CD4-positive, alpha-beta T cell (primary cell): ENCODE data around the gene SYT9. TPM values are rescaled to one million over a fixed set of nuclear protein-coding genes. Genes with fewer than 3 reads are reported as not detected.

Source experiments
- ATAC-seq: fragments of 200-7000 bp; cut with Tn5 transposase; one replicate; pipeline ENCODE4 v1.10.0; 2022; ENCODE audit warnings: mild to moderate bottlenecking; ENCODE audit not compliant: poor library complexity
- CTCF ChIA-PET: fragments of 350-600 bp; sonication (Branson Sonifier 250); formaldehyde crosslinking; loops from one replicate; lab custom pipeline; 2021; ENCODE audit warnings: antibody characterized with exemption, inconsistent platforms; lab: Charles Lee
- POLR2A ChIA-PET: fragments of 350-600 bp; sonication (Branson Sonifier 250); formaldehyde crosslinking; loops from one replicate; lab custom pipeline; 2021; ENCODE audit warnings: antibody characterized with exemption, inconsistent platforms; lab: Charles Lee
- DNase-seq, 14 experiments: peaks; one replicate each; pipeline ENCODE4 v3.0.0-alpha.2; 2013 to 2020; ENCODE audit warnings: mixed read lengths in 2 of 14
- H3K27ac ChIP-seq, 2 donors: one replicate each; pipeline versions ENCODE4 v1.5.1 to v1.7.0; 2013; ENCODE audit warnings: low read length in 2 of 2, low read depth in 1 of 2, mild to moderate bottlenecking in 1 of 2
- H3K27me3 ChIP-seq, 2 experiments: 1 replicate in 1 of 2; 2 replicates in 1 of 2; pipeline versions ENCODE4 v1.6.1 to v1.7.0; 2013; ENCODE audit warnings: low read length in 2 of 2, control low read depth in 1 of 2, mild to moderate bottlenecking in 1 of 2, moderate library complexity in 1 of 2; ENCODE audit not compliant: insufficient read depth in 2 of 2, control insufficient read depth in 1 of 2
- H3K36me3 ChIP-seq: one replicate; pipeline ENCODE4 v1.6.1; 2013; ENCODE audit warnings: low read length, control low read depth; ENCODE audit not compliant: insufficient read depth
- H3K4me1 ChIP-seq: one replicate; pipeline ENCODE4 v1.6.1; 2013; ENCODE audit warnings: low read length, control low read depth; ENCODE audit not compliant: insufficient read depth
- H3K4me3 ChIP-seq: one replicate; pipeline ENCODE4 v1.5.1; 2013; ENCODE audit warnings: mild to moderate bottlenecking, low read length, moderate library complexity
- H3K9me3 ChIP-seq, 2 experiments: 1 replicate in 1 of 2; 2 replicates in 1 of 2; pipeline versions ENCODE4 v1.6.1 to v1.7.0; 2013; ENCODE audit warnings: low read length in 2 of 2, mild to moderate bottlenecking in 2 of 2, control low read depth in 1 of 2, moderate library complexity in 1 of 2; ENCODE audit not compliant: control insufficient read depth in 1 of 2, insufficient read depth in 1 of 2
- H3K27ac Mint-ChIP-seq: one replicate; pipeline ENCODE4 v1.8.0; 2020; ENCODE audit warnings: mixed read lengths
- H3K27me3 Mint-ChIP-seq: one replicate; pipeline ENCODE4 v1.8.0; 2021; ENCODE audit warnings: mixed read lengths
- H3K36me3 Mint-ChIP-seq: one replicate; pipeline ENCODE4 v1.8.0; 2021; ENCODE audit warnings: low read depth, mixed read lengths
- H3K4me1 Mint-ChIP-seq: one replicate; pipeline ENCODE4 v1.8.0; 2021; ENCODE audit warnings: low read depth, mixed read lengths
- H3K4me3 Mint-ChIP-seq: one replicate; pipeline ENCODE4 v1.8.0; 2020; ENCODE audit warnings: mild to moderate bottlenecking, mixed read lengths
- H3K9me3 Mint-ChIP-seq: one replicate; pipeline ENCODE4 v1.8.0; 2020; ENCODE audit warnings: mixed read lengths
- intact Hi-C, 2 experiments: fragments of 100-400 bp; cut with DNase I in 1 of 2; cut with micrococcal nuclease in 1 of 2; formaldehyde crosslinking; loops; one replicate each; pipeline versions ENCODE4 v1.15.1 to v1.9.0; 2023 to 2025; cut with DNase I, micrococcal nuclease
- total RNA-seq, 174 experiments: library from RNA in 2 of 174; stranded (reverse) in 2 of 174; gene quantifications; one replicate each; pipeline ENCODE4 v1.2.3 and lab custom pipeline; 2021 to 2026
- TF ChIP-seq, protein P1 (sequence below): fragments of 200-600 bp; IDR thresholded peaks from one replicate; pipeline ENCODE4 v1.8.0; 2022; ENCODE audit warnings: antibody characterized with exemption, mild to moderate bottlenecking

SYT9 gene
- total RNA-seq, 2 experiments from 2014 or later = not detected

DNA sequence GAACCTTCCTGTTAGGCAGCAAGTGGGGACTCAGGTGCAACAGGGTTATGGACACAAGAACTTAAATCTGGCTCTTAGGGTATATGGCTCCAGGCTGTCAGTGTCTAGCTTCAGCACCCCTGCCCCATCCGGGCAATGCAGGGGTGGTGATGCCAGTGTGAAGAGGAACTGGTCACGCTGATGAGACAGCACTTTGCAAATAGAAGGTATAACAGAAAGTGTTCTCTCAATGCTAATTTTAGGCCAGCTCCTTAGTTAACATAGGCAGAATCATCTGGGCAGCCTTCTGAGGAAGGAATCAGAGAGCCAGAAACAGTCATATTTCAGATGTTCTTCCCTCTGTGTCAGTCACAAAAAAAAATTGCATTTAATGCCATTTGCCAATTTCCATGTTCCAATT, 41.2 kb downstream of the SYT9 start:
- Histone ChIP-seq H3K4me3 (no peak overlapping the region), H3K27ac (no peak overlapping the region), H3K27me3 (peaks cover 3 to 6% of the 10 kb centered on the region in 2 experiments), H3K36me3 (no peaks in the 10 kb centered on the region), H3K4me1 (no peaks in the 10 kb centered on the region), H3K9me3 (no peaks in the 10 kb centered on the region)
- H3K27ac Mint-ChIP-seq = no peak overlapping the region
- ChIA-PET POLR2A (no interaction called here), CTCF (no interaction called here)
- peaks cover 22% of the 10 kb centered on the region for H3K27me3 Mint-ChIP-seq
- no peaks in the 10 kb centered on the region for H3K36me3 Mint-ChIP-seq
- no peak overlapping the region for H3K4me3 Mint-ChIP-seq
- H3K9me3 Mint-ChIP-seq = peaks cover 2% of the 10 kb centered on the region
- intact Hi-C loops = no loop called here
- DNase-seq = no peak
- TF ChIP-seq, protein P1, sequence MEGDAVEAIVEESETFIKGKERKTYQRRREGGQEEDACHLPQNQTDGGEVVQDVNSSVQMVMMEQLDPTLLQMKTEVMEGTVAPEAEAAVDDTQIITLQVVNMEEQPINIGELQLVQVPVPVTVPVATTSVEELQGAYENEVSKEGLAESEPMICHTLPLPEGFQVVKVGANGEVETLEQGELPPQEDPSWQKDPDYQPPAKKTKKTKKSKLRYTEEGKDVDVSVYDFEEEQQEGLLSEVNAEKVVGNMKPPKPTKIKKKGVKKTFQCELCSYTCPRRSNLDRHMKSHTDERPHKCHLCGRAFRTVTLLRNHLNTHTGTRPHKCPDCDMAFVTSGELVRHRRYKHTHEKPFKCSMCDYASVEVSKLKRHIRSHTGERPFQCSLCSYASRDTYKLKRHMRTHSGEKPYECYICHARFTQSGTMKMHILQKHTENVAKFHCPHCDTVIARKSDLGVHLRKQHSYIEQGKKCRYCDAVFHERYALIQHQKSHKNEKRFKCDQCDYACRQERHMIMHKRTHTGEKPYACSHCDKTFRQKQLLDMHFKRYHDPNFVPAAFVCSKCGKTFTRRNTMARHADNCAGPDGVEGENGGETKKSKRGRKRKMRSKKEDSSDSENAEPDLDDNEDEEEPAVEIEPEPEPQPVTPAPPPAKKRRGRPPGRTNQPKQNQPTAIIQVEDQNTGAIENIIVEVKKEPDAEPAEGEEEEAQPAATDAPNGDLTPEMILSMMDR = no peak
- H3K4me1 Mint-ChIP-seq = no peaks in the 10 kb centered on the region
- no peak for ATAC-seq

DNA sequence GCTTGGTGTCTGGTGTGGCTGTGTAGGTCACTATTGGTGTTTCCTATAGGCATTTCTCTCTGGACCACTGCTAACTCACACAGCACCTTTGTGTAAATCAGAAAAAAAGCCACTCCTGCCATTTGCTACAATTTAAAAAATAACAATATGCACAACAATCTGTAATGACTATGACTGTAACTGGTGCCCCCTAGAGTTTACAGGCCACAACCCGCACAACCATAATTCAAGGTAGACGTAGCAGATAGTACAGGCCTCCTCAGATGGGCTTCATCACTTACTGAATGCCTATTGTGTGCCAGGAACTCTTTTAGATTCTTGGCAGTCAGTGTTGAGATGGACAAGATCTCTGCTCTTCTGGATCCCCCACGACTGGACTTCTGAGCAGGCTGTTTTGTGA, 47.7 kb downstream of the SYT9 start:
- H3K27me3 ChIP-seq = peaks cover 3 to 4% of the 10 kb centered on the region in 2 experiments
- CTCF ChIA-PET = no interaction called here
- intact Hi-C loops = no loop called here
- Mint-ChIP-seq H3K27ac (no peak overlapping the region), H3K36me3 (no peaks in the 10 kb centered on the region), H3K4me3 (no peak overlapping the region), H3K4me1 (no peaks in the 10 kb centered on the region), H3K9me3 (no peaks in the 10 kb centered on the region), H3K27me3 (peaks cover 6% of the 10 kb centered on the region)
- DNase-seq (no peak), ATAC-seq (no peak)
- no peaks in the 10 kb centered on the region for H3K4me1 ChIP-seq
- TF ChIP-seq, protein P1 = no peak
- peaks cover 0 to 3% of the 10 kb centered on the region in 2 experiments for H3K9me3 ChIP-seq
- POLR2A ChIA-PET = no interaction called here
- H3K36me3 ChIP-seq = no peaks in the 10 kb centered on the region
- H3K27ac ChIP-seq = no peak overlapping the region
- no peak overlapping the region for H3K4me3 ChIP-seq

DNA sequence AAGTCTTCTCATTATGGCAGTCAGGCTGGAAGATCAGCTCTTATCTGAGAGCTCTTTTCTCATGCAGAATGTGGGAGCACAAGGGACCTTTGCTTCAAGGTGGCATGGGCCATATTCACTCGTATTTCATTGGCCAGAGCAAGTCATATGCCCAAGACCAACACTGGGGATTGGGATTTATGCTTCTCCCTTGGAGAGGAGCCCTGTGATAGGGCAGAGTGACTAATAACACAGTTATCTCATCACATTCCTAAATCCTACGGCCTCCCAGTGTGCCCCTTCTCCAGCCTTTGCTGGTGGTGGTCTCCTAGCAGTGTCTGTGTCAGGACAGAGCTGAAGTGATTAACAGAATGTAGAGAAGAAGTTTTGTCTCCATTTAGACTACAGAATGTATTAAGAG, 48.6 kb downstream of the SYT9 start:
- POLR2A ChIA-PET = no interaction called here
- DNase-seq = no peak
- Histone ChIP-seq H3K27me3 (peaks cover 3 to 4% of the 10 kb centered on the region in 2 experiments), H3K27ac (no peak overlapping the region), H3K36me3 (no peaks in the 10 kb centered on the region), H3K4me1 (no peaks in the 10 kb centered on the region), H3K4me3 (no peak overlapping the region), H3K9me3 (peaks cover 0 to 3% of the 10 kb centered on the region in 2 experiments)
- H3K27ac Mint-ChIP-seq = no peak overlapping the region
- no peaks in the 10 kb centered on the region for H3K4me1 Mint-ChIP-seq
- no peak for ATAC-seq
- peaks cover 6% of the 10 kb centered on the region for H3K27me3 Mint-ChIP-seq
- no peak overlapping the region for H3K4me3 Mint-ChIP-seq
- no peaks in the 10 kb centered on the region for H3K9me3 Mint-ChIP-seq
- intact Hi-C loops = no loop called here
- TF ChIP-seq, protein P1 = no peak
- no peaks in the 10 kb centered on the region for H3K36me3 Mint-ChIP-seq
- CTCF ChIA-PET = no interaction called here
